GM23338 (cell line): ENCODE data around the gene NEK6. TPM values are rescaled to one million over a fixed set of nuclear protein-coding genes. Genes with fewer than 3 reads are reported as not detected.

Experiments used
- ATAC-seq: fragments of 200-7000 bp; cut with Tn5 transposase; 3 replicates; pipeline ENCODE4 v1.9.1; 2020
- DNase-seq: peaks from one replicate; pipeline ENCODE4 v3.0.0-alpha.2; 2015; ENCODE audit warnings: low spot score
- H2AFZ ChIP-seq: fragments of 200-600 bp; sonication (generic); 2 replicates; pipeline ENCODE4 v1.8.0; 2016; ENCODE audit warnings: antibody characterized with exemption, mild to moderate bottlenecking, moderate library complexity
- H3F3A ChIP-seq: fragments of 200-600 bp; sonication (generic); replicated peaks from 2 replicates; pipeline ENCODE4 v1.8.0; 2017; ENCODE audit warnings: antibody characterized with exemption, mixed run types, low read depth
- H3K27ac ChIP-seq: fragments of 200-600 bp; sonication (generic); 2 replicates; pipeline ENCODE4 v1.6.1; 2016; ENCODE audit warnings: low read depth
- H3K27me3 ChIP-seq: fragments of 200-600 bp; sonication (generic); 2 replicates; pipeline ENCODE4 v1.8.0; 2016; ENCODE audit warnings: mild to moderate bottlenecking, mixed run types, moderate library complexity; ENCODE audit not compliant: insufficient read depth
- H3K36me3 ChIP-seq: fragments of 200-600 bp; sonication (generic); 2 replicates; pipeline ENCODE4 v1.8.0; 2016; ENCODE audit warnings: mild to moderate bottlenecking; ENCODE audit not compliant: insufficient read depth
- H3K4me1 ChIP-seq: fragments of 200-600 bp; sonication (generic); 2 replicates; pipeline ENCODE4 v1.8.0; 2016; ENCODE audit warnings: mild to moderate bottlenecking, moderate library complexity; ENCODE audit not compliant: insufficient read depth
- H3K4me2 ChIP-seq: fragments of 200-600 bp; sonication (generic); 2 replicates; pipeline ENCODE4 v1.7.1; 2017; ENCODE audit warnings: mixed run types
- H3K4me3 ChIP-seq: fragments of 200-600 bp; sonication (generic); 2 replicates; pipeline ENCODE4 v1.6.1; 2016; ENCODE audit warnings: mixed run types
- H3K79me2 ChIP-seq: fragments of 200-600 bp; sonication (generic); replicated peaks from 2 replicates; pipeline ENCODE4 v1.8.0; 2017; ENCODE audit warnings: mild to moderate bottlenecking; ENCODE audit not compliant: insufficient read depth
- H3K9me2 ChIP-seq: fragments of 200-600 bp; sonication (generic); 2 replicates; pipeline ENCODE4 v1.8.0; 2017; ENCODE audit not compliant: insufficient read depth
- H4K20me1 ChIP-seq: fragments of 200-600 bp; sonication (generic); replicated peaks from 2 replicates; pipeline ENCODE4 v1.8.0; 2017; ENCODE audit warnings: mild to moderate bottlenecking; ENCODE audit not compliant: insufficient read depth
- H3K27ac Mint-ChIP-seq: 2 replicates; pipeline ENCODE4 v1.8.0; 2020; ENCODE audit warnings: inconsistent platforms, mild to moderate bottlenecking, moderate library complexity, mixed read lengths
- H3K27me3 Mint-ChIP-seq: 3 replicates; pipeline ENCODE4 v1.8.0; 2022; ENCODE audit warnings: low read depth, mild to moderate bottlenecking, moderate library complexity, mixed read lengths, inconsistent platforms; ENCODE audit not compliant: insufficient read depth, poor library complexity
- H3K36me3 Mint-ChIP-seq: 3 replicates; pipeline ENCODE4 v1.8.0; 2021; ENCODE audit warnings: low read depth, mild to moderate bottlenecking, inconsistent platforms, moderate library complexity, mixed read lengths
- H3K4me1 Mint-ChIP-seq: 3 replicates; pipeline ENCODE4 v1.8.0; 2020; ENCODE audit warnings: mild to moderate bottlenecking, inconsistent platforms, mixed read lengths
- H3K4me3 Mint-ChIP-seq: 3 replicates; pipeline ENCODE4 v1.8.0; 2021; ENCODE audit warnings: moderate library complexity, mild to moderate bottlenecking, inconsistent platforms, mixed read lengths
- H3K9me3 Mint-ChIP-seq: 3 replicates; pipeline ENCODE4 v1.8.0; 2020; ENCODE audit warnings: moderate library complexity, mild to moderate bottlenecking, inconsistent platforms, mixed read lengths
- CREB1 ChIP-seq: fragments of 250-450 bp; sonication (Bioruptor Pico); IDR thresholded peaks from 2 replicates; pipeline ENCODE4 v1.5.0; 2020; ENCODE audit warnings: low read depth, mild to moderate bottlenecking, moderate library complexity
- CTCF ChIP-seq, 2 experiments: fragments of 200-600 bp in 1 of 2; sonication (generic) in 1 of 2; conservative IDR thresholded peaks; 2 replicates each; pipeline versions ENCODE4 v1.5.1 to v1.6.1; 2016 to 2017; ENCODE audit warnings: antibody characterized with exemption in 2 of 2, low read depth in 2 of 2, mild to moderate bottlenecking in 2 of 2, moderate library complexity in 1 of 2
- ETS1 ChIP-seq: IDR thresholded peaks from 2 replicates; pipeline ENCODE4 v1.6.1; 2016; ENCODE audit warnings: antibody characterized with exemption
- EZH2 ChIP-seq: fragments of 200-600 bp; sonication (generic); IDR thresholded peaks from one replicate; pipeline ENCODE4 v1.8.0; 2017; ENCODE audit warnings: antibody characterized with exemption, mild to moderate bottlenecking, low read depth; ENCODE audit not compliant: unreplicated experiment
- EZH2phosphoT487 ChIP-seq: fragments of 200-600 bp; sonication (generic); IDR thresholded peaks from one replicate; pipeline ENCODE4 v1.8.1; 2018; ENCODE audit warnings: antibody characterized with exemption; ENCODE audit not compliant: unreplicated experiment
- JUNB ChIP-seq: IDR thresholded peaks from one replicate; pipeline ENCODE4 v1.6.1; 2016; ENCODE audit warnings: antibody characterized with exemption; ENCODE audit not compliant: unreplicated experiment
- NANOG ChIP-seq: IDR thresholded peaks from 2 replicates; pipeline ENCODE4 v1.6.1; 2016; ENCODE audit warnings: antibody characterized with exemption, borderline replicate concordance
- POLR2AphosphoS5 ChIP-seq: IDR thresholded peaks from 2 replicates; pipeline ENCODE4 v1.6.1; 2016; ENCODE audit warnings: antibody characterized with exemption, low read depth
- REST ChIP-seq: IDR thresholded peaks from one replicate; pipeline ENCODE4 v1.6.1; 2018; ENCODE audit warnings: antibody characterized with exemption; ENCODE audit not compliant: unreplicated experiment
- STAT1 ChIP-seq: IDR thresholded peaks from one replicate; pipeline ENCODE4 v1.6.1; 2016; ENCODE audit warnings: antibody characterized with exemption; ENCODE audit not compliant: unreplicated experiment
- ZNF114 ChIP-seq: fragments of 250-450 bp; sonication (Bioruptor Pico); IDR thresholded peaks from 2 replicates; pipeline ENCODE4 v1.5.0; 2020; ENCODE audit warnings: mild to moderate bottlenecking, moderate library complexity
- ZNF331 ChIP-seq: fragments of 250-450 bp; sonication (Bioruptor Pico); IDR thresholded peaks from 2 replicates; pipeline ENCODE4 v1.5.0; 2020; ENCODE audit warnings: low read depth, mild to moderate bottlenecking, moderate library complexity
- ZNF462 ChIP-seq: fragments of 250-450 bp; sonication (Bioruptor Pico); IDR thresholded peaks from 2 replicates; pipeline ENCODE4 v1.5.0; 2020; ENCODE audit warnings: mild to moderate bottlenecking, moderate library complexity
- polyA plus RNA-seq: library from polyadenylated mRNA; unstranded; fragments of >200 nt; fragmentation: Nextera tagmentation; extraction: Ambion mirVana; gene quantifications from 2 replicates; pipeline ENCODE4 v1.2.1, GENCODE V29; 2016
- total RNA-seq: library from RNA; depleted of rRNA; stranded (reverse); fragments of >200 nt; shearing (Covaris generic); gene quantifications from 2 replicates; pipeline ENCODE4 v1.2.3, GENCODE V29; 2014

NEK6 gene
- total and polyA plus RNA-seq, 2 experiments from 2014 or later = 8.1 to 11.2 TPM

- Histone ChIP-seq H3F3A (no peaks in the 10 kb centered on the region), H3K79me2 (no peaks in the 10 kb centered on the region; the same call in 1 of the 2 replicates), H3K27me3 (no peaks in the 10 kb centered on the region), H3K4me1 (no peaks in the 10 kb centered on the region), H3K9me2 (no peaks in the 10 kb centered on the region), H3K4me2 (no peak overlapping the region), H2AFZ (no peak overlapping the region), H3K27ac (no peak overlapping the region), H3K4me3 (no peak overlapping the region), H3K36me3 (no peaks in the 10 kb centered on the region), H4K20me1 (peaks cover 5% of the 10 kb centered on the region; the same call in 1 of the 2 replicates)
- Mint-ChIP-seq H3K27ac (no peak overlapping the region), H3K36me3 (no peaks in the 10 kb centered on the region), H3K27me3 (peaks cover 8% of the 10 kb centered on the region), H3K4me1 (peaks cover 8% of the 10 kb centered on the region; the same call in 2 of the 3 replicates), H3K9me3 (no peaks in the 10 kb centered on the region), H3K4me3 (no peak overlapping the region)
- no peak for DNase-seq
- ATAC-seq = no peak
- TF ChIP-seq CREB1 = no peak
- TF ChIP-seq ZNF114 (CRISPR knock-in tag) = no peak
- TF ChIP-seq JUNB = no peak
- no peak for TF ChIP-seq STAT1
- no peak for TF ChIP-seq NANOG
- no peak for TF ChIP-seq ETS1
- no peak for TF ChIP-seq ZNF462 (CRISPR knock-in tag)
- no peak for TF ChIP-seq ZNF331 (CRISPR knock-in tag)
- no peak for TF ChIP-seq EZH2phosphoT487
- TF ChIP-seq POLR2AphosphoS5 = no peak
- TF ChIP-seq CTCF (conservative IDR thresholded peaks at IDR 0.05; ENCODE audit: low read depth in 2 of 2) = no peak
- no peak for TF ChIP-seq REST
- no peak for TF ChIP-seq EZH2
Observed at GRCh38 chr9:124285903-124286291, 28.1 kb downstream of the NEK6 start.
